Stimulated activated CD4-positive, alpha-beta T cell treated with anti-CD3 and anti-CD28 coated beads, Interleukin-2, amount 100 ng/mL, for 4 hours (primary cell): Measurements from ENCODE around the gene GOLGA6L25.
"Not testable (repeated sequence)": the region's sequence is repeated elsewhere in the genome, so short reads cannot be mapped to it uniquely, and the experiment has no call there.

Source experiments
- DNase-seq: peaks from one replicate; pipeline ENCODE4 v3.0.0-alpha.2; 2020; ENCODE audit warnings: low read depth

The GOLGA6L25 gene

GRCh38 chr15:28553268-28553667 lies at the start of gene GOLGA6L25:
TSS of gene GOLGA6L25 (plus strand) at chr15:28553568. CDS start at chr15:28553629, 61 bp downstream.
- DNase-seq, result not testable (repeated sequence)

GRCh38 chr15:28508217-28508889 lies 45.0 kb upstream of the GOLGA6L25 start:
- DNase-seq, result not testable (repeated sequence)

- not testable (repeated sequence) for DNase-seq
Measured at GRCh38 chr15:28514128-28514527, 39.2 kb upstream of the GOLGA6L25 start.

- DNase-seq, result not testable (repeated sequence)
Measured at GRCh38 chr15:28515208-28515607, 38.2 kb upstream of the GOLGA6L25 start.

GRCh38 chr15:28532954-28533353 lies 20.4 kb upstream of the GOLGA6L25 start, which contains the start of gene GOLGA8G:
TSS of gene GOLGA8G (minus strand) at chr15:28532971. CDS start at chr15:28532909, 62 bp downstream.
- DNase-seq, result not testable (repeated sequence)

GRCh38 chr15:28573351-28573750 lies 20.0 kb downstream of the GOLGA6L25 start:
- DNase-seq, result not testable (repeated sequence)

GRCh38 chr15:28588977-28589606 lies 35.7 kb downstream of the GOLGA6L25 start:
- DNase-seq, result not testable (repeated sequence)

- DNase-seq, result not testable (repeated sequence)
Measured at GRCh38 chr15:28589769-28590168, 36.4 kb downstream of the GOLGA6L25 start.

GRCh38 chr15:28592395-28592794 lies 39.0 kb downstream of the GOLGA6L25 start:
- DNase-seq, result not testable (repeated sequence)

- not testable (repeated sequence) for DNase-seq
Measured at GRCh38 chr15:28593424-28594129, 40.2 kb downstream of the GOLGA6L25 start.

GRCh38 chr15:28597471-28597870 lies 44.1 kb downstream of the GOLGA6L25 start:
- DNase-seq, result not testable (repeated sequence)

GRCh38 chr15:28598209-28598608 lies 44.8 kb downstream of the GOLGA6L25 start:
- not testable (repeated sequence) for DNase-seq

- not testable (repeated sequence) for DNase-seq
Measured at GRCh38 chr15:28602152-28602551, 48.8 kb downstream of the GOLGA6L25 start.
